Esophagus (tissue), 2 donors: ENCODE measurements around the gene ARMC8. TPM values are rescaled to one million over a fixed set of nuclear protein-coding genes. Genes with fewer than 3 reads are reported as not detected.

ENCODE experiments used
- H3K27ac ChIP-seq, 2 donors: one replicate each; pipeline ENCODE4 v1.5.1; 2013; ENCODE audit warnings: low read depth in 2 of 2, mild to moderate bottlenecking in 2 of 2, inconsistent platforms in 1 of 2, low read length in 1 of 2, moderate library complexity in 1 of 2
- H3K27me3 ChIP-seq, 2 donors: one replicate each; pipeline ENCODE4 v1.6.1; 2013; ENCODE audit warnings: low read length in 2 of 2, control low read depth in 1 of 2, mild to moderate bottlenecking in 1 of 2; ENCODE audit not compliant: insufficient read depth in 2 of 2, control insufficient read depth in 1 of 2
- H3K36me3 ChIP-seq, 2 donors: one replicate each; pipeline ENCODE4 v1.6.1; 2013; ENCODE audit warnings: low read length in 1 of 2; ENCODE audit not compliant: control insufficient read depth in 2 of 2, insufficient read depth in 2 of 2
- H3K4me1 ChIP-seq, 2 donors: one replicate each; pipeline ENCODE4 v1.6.1; 2013; ENCODE audit warnings: low read length in 1 of 2; ENCODE audit not compliant: control insufficient read depth in 2 of 2, insufficient read depth in 2 of 2
- H3K4me3 ChIP-seq, 2 donors: one replicate each; pipeline ENCODE4 v1.5.1; 2013; ENCODE audit warnings: low read length in 2 of 2, mild to moderate bottlenecking in 2 of 2, low read depth in 1 of 2, moderate library complexity in 1 of 2
- H3K9me3 ChIP-seq, 2 donors: one replicate each; pipeline ENCODE4 v1.6.1; 2013; ENCODE audit warnings: mild to moderate bottlenecking in 2 of 2, low read depth in 1 of 2, low read length in 1 of 2, moderate library complexity in 1 of 2; ENCODE audit not compliant: control insufficient read depth in 2 of 2, insufficient read depth in 1 of 2
- WGBS, 2 donors: extraction: QIAGEN DNeasy Blood & Tissue Kit; methylation state at CpG; one replicate each; pipeline ENCODE4 v1.1.7; 2013; 5-methylcytosine and 5-hydroxymethylcytosine counted together
- polyA plus RNA-seq, 2 donors: library from polyadenylated mRNA; stranded (reverse); fragments of 200-250 nt; gene quantifications; one replicate each; pipeline ENCODE4 v1.2.3, GENCODE V29; 2013
- donor health status: healthy with polysubstance abuse.
- donor health status: Bipolar disorder and iron deficiency.

Gene ARMC8
- polyA plus RNA-seq, 2 donors = 10.5 to 14.5 TPM

- Histone ChIP-seq H3K27ac (no peak overlapping the region), H3K4me3 (no peak overlapping the region), H3K27me3 (no peaks in the 10 kb centered on the region), H3K9me3 (no peaks in the 10 kb centered on the region), H3K4me1 (no peaks in the 10 kb centered on the region), H3K36me3 (peaks cover 0 to 3% of the 10 kb centered on the region in 2 donors)
- WGBS, 2 donors = 80 to 85% methylated on average over 5 of the region's 5 CpGs
Observed at GRCh38 chr3:138234401-138235179, 47.5 kb downstream of the ARMC8 start.

- no peak overlapping the region for H3K4me3 ChIP-seq
- no peaks in the 10 kb centered on the region for H3K9me3 ChIP-seq
- WGBS, 2 donors = 89 to 91% methylated on average over 6 of the region's 6 CpGs
- peaks cover 0 to 3% of the 10 kb centered on the region in 2 donors for H3K36me3 ChIP-seq
- H3K27ac ChIP-seq = no peak overlapping the region
- no peaks in the 10 kb centered on the region for H3K27me3 ChIP-seq
- no peaks in the 10 kb centered on the region for H3K4me1 ChIP-seq
Observed at GRCh38 chr3:138238711-138239110, 51.6 kb downstream of the ARMC8 start.

- H3K27me3 ChIP-seq = no peaks in the 10 kb centered on the region
- peaks cover 0 to 2% of the 10 kb centered on the region in 2 donors for H3K36me3 ChIP-seq
- H3K9me3 ChIP-seq = no peaks in the 10 kb centered on the region
- no peaks in the 10 kb centered on the region for H3K4me1 ChIP-seq
- H3K4me3 ChIP-seq = no peak overlapping the region
- 84 to 86% methylated on average over 1 of the region's 1 CpG for WGBS, 2 donors
- no peak overlapping the region for H3K27ac ChIP-seq
Observed at GRCh38 chr3:138241061-138241460, 54.0 kb downstream of the ARMC8 start.

- no peaks in the 10 kb centered on the region for H3K4me1 ChIP-seq
- peaks cover 0 to 2% of the 10 kb centered on the region in 2 donors for H3K36me3 ChIP-seq
- no peak overlapping the region for H3K27ac ChIP-seq
- H3K27me3 ChIP-seq = no peaks in the 10 kb centered on the region
- H3K9me3 ChIP-seq = no peaks in the 10 kb centered on the region
- 89 to 95% methylated on average over 2 of the region's 2 CpGs for WGBS, 2 donors
- H3K4me3 ChIP-seq = no peak overlapping the region
Observed at GRCh38 chr3:138241676-138242075, 54.6 kb downstream of the ARMC8 start.

- no peaks in the 10 kb centered on the region for H3K27me3 ChIP-seq
- no peak overlapping the region for H3K4me3 ChIP-seq
- no peaks in the 10 kb centered on the region for H3K4me1 ChIP-seq
- no peak overlapping the region for H3K27ac ChIP-seq
- no peaks in the 10 kb centered on the region for H3K9me3 ChIP-seq
- 100% methylated on average over 1 of the region's 1 CpG for WGBS, 2 donors
- H3K36me3 ChIP-seq = peaks cover 0 to 2% of the 10 kb centered on the region in 2 donors
Observed at GRCh38 chr3:138242466-138242865, 55.4 kb downstream of the ARMC8 start.

- Histone ChIP-seq H3K9me3 (no peaks in the 10 kb centered on the region), H3K27ac (no peak overlapping the region), H3K36me3 (peaks cover 2 to 5% of the 10 kb centered on the region in 2 donors), H3K27me3 (no peaks in the 10 kb centered on the region), H3K4me1 (no peaks in the 10 kb centered on the region), H3K4me3 (no peak overlapping the region)
- 90 to 94% methylated on average over 9 of the region's 9 CpGs for WGBS, 2 donors
Observed at GRCh38 chr3:138245026-138245425, 57.9 kb downstream of the ARMC8 start.

GRCh38 chr3:138249636-138250035, 62.5 kb downstream of the ARMC8 start:
- Histone ChIP-seq H3K27me3 (no peaks in the 10 kb centered on the region), H3K9me3 (no peaks in the 10 kb centered on the region), H3K27ac (no peak overlapping the region), H3K4me1 (no peaks in the 10 kb centered on the region), H3K36me3 (peaks cover 2 to 5% of the 10 kb centered on the region in 2 donors), H3K4me3 (no peak overlapping the region)

- H3K27ac ChIP-seq = no peak overlapping the region
- no peaks in the 10 kb centered on the region for H3K4me1 ChIP-seq
- H3K36me3 ChIP-seq = peaks cover 0 to 8% of the 10 kb centered on the region in 2 donors
- H3K4me3 ChIP-seq = no peak overlapping the region
- no peaks in the 10 kb centered on the region for H3K9me3 ChIP-seq
- 94 to 96% methylated on average over 1 of the region's 1 CpG for WGBS, 2 donors
- no peaks in the 10 kb centered on the region for H3K27me3 ChIP-seq
Observed at GRCh38 chr3:138253609-138254008, 66.5 kb downstream of the ARMC8 start.

GRCh38 chr3:138254216-138254615, 67.1 kb downstream of the ARMC8 start:
- H3K4me3 ChIP-seq = no peak overlapping the region
- no peaks in the 10 kb centered on the region for H3K27me3 ChIP-seq
- H3K36me3 ChIP-seq = peaks cover 0 to 10% of the 10 kb centered on the region in 2 donors
- no peak overlapping the region for H3K27ac ChIP-seq
- WGBS, 2 donors = 47 to 48% methylated on average over 1 of the region's 1 CpG
- no peaks in the 10 kb centered on the region for H3K9me3 ChIP-seq
- H3K4me1 ChIP-seq = no peaks in the 10 kb centered on the region

GRCh38 chr3:138256022-138256421, 68.9 kb downstream of the ARMC8 start:
- Histone ChIP-seq H3K27ac (no peak overlapping the region), H3K36me3 (peaks cover 0 to 14% of the 10 kb centered on the region in 2 donors), H3K4me1 (no peaks in the 10 kb centered on the region), H3K4me3 (no peak overlapping the region), H3K9me3 (no peaks in the 10 kb centered on the region), H3K27me3 (no peaks in the 10 kb centered on the region)
- 89 to 93% methylated on average over 1 of the region's 1 CpG for WGBS, 2 donors
